Fibroblast of skin of left biceps (primary cell): Measurements from ENCODE around the gene CEACAM19.

Experiments used
- DNase-seq, 2 experiments: peaks; one replicate each; pipeline ENCODE4 v3.0.0-alpha.2; 2013; ENCODE audit warnings: low read depth in 2 of 2

CEACAM19 gene

DNA sequence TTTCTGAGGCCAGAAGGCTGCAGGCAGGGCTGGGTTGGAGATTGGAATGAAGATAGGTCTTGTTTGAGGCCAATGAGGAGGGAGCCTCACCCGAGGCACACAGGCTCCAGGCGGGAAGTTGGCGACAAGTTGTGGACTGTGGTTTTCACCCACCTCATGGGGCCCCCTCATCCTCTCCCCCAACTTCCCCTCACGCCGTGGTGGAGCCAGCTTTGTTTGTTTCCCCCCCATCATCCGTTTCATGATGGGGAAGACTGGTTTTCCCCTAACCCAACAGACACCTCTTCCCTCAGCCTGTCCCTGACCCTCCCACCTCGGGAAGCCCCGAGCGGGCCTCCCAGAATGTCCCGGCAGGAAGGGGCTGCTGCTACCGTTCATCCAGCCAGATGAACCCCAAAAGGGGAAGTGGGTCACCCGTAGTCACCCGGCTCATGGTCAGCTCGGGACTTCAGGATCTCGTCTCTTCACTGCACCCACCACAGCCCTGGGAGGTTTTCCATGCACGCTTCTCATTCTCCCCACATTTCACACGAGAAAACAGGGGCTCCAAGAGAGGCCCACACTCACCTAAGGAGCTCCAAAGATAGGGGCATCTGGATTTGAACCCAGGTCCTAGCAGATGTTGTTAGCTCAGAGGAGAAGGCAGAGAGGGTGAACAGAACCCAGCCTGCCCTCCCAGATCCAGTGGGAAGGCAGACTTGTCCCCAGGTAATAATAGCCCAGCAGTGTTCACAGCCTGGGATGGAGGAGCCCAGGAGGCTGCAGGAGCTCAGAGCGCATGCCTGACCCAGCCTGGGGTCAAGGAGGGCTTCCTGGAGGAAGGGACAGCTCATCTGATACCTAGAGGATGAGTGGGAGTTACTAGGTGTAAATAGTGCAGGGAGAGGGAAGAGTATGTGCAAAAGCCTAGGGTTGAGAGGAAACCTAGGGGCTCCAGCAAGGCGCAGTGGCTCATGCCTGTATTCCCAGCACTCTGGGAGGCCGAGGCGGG is 51.1 kb downstream of the CEACAM19 start:
- no peak for DNase-seq

DNA sequence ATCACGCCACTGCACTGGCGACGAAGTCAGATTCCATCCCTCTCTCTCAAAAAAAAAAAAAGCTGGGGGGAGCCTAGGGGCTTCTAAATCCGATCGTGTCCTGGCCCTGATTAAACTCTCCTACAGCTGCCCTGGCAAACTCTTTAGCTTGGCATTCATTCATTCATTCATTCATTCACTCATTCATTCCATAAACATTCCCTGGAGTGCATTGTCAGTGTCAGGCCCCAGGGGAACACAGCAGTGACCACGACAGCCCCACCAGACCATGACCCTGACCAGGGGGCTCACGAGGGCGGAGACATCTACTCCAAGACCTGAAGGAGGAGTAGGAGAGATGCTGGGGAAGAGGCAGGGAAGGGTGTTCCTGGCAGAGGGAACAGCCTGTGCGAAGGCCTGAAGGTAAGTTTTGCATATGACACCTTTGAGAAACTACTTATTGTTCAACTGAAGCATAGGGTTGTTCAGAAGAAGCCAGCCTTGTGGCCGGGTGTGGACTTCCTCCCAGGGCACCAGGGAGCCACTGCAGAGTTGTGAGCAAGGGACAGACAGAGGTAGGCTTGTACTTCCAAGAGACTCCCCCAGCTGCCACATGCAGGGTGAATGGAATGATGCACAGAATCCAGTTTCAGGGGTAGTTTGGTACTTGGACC is 52.1 kb downstream of the CEACAM19 start:
- DNase-seq: no peak

DNA sequence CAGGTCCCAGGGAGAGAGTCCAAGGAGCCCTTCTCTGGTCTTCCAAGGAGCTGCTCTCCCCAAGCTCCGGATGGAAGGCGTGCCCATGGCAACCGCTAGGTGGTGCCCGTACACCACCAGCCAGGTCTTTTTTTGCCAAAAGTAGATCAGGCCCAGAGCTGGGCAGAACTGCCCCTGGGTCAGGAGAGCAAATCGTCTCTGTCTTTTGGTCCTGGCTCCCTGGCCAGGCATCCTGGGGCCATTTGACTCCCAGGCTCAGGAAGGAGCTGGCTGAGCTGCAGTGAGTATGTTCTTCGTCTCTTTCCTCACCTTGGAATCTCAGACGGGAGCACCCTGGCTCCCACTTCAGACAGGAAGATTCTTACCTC is 52.7 kb downstream of the CEACAM19 start:
- DNase-seq: no peak

DNA sequence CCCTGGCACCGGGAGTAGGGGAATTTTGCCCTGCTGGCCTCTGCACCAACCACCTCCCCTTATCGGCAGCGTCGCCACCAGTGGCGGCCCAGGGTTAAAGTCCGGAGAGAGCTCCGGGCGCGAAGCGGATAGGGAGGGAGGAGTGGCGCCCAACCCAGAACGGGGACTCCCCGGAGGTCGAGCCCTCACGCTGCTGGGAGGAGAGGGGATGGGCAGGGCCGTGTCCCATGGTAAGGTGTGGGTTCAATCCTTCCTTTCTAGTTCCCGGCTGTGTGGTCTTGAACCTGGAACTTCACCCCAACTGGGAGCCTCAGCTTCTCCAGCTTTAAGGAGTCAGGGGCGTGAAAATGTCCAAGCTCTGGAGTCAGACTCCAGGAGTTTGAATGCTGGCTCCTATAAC is 54.0 kb downstream of the CEACAM19 start:
- DNase-seq: no peak

DNA sequence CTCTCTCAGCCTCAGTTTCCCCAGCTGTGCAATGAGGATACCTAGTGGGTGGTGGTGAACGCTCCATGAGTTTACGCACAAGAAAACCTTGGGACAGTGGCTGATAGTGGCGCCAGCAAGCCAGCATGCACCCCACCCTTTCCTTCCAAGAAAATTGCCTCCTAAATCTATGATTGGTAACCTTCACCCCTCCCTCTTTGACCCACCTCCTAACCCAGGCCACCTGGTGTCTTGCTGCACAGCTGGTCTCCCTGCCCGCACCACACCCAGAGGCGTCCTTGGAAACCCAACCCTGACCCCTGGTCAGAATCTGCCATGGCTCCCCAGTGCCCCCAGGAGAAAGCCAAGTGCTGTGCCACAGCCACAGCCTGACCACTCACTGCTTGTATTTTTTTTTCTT is 54.4 kb downstream of the CEACAM19 start:
- DNase-seq: no peak

DNA sequence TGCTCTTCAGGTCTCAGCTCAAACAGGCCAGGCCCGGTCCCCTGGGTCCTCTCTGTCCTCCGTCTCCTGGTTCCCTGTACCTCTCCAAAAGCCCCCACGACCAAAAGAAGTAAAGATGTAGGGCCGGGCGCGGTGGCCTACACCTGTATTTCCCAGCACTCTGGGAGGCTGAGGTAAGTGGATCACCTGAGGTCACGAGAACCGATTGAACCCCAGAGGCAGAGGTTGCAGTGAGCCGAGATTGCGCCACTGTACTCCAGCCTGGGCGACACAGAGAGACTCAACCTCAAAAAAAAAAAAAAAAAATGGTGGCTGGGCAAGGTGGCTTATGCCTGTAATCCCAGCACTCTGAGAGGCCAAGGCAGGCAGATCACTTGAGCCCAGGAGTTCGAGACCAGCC is 55.2 kb downstream of the CEACAM19 start:
- no peak for DNase-seq

DNA sequence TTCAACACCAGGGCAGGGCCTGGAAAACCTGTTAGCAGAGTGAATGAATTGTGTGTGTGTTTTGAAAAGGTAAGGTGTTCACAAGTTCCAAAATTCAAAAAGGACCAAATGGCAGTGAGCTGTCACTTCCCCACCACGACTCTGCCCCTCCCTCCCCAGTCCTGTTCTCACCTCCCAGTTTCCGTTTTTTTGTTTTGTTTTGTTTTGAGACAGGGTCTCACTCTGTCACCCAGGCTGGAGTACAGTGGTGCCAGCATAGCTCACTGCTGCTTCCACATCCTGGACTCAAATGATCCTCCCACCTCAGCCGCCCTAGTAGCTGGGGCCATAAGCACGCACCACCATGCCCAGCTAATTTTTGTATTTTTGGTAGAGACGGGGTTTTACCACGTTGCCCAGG is 56.9 kb downstream of the CEACAM19 start:
- no peak for DNase-seq

DNA sequence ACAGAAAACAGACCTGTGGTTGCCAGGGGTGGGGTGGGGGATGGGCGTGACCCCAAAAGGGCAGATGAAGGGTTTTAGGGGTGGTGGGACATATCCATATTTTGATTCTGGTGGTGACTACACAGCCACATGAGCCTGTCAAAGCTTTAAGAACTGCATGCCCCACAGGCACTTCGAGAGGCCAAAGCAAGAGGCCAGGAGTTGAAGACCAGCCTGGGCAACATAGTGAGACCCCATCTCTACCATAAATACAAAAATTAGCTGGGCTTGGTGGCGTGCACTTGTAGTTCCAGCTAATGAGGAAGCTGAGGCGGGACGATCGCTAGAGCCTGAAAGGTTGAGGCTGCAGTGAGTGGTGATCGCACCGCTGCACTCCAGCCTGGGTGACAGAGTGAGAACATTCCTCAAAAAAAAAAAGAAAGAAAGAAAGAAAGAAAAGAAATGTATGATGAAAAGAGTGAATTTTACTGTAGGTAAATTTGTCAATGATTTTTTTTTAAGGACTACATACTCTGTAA is 58.3 kb downstream of the CEACAM19 start:
- DNase-seq: no peak

DNA sequence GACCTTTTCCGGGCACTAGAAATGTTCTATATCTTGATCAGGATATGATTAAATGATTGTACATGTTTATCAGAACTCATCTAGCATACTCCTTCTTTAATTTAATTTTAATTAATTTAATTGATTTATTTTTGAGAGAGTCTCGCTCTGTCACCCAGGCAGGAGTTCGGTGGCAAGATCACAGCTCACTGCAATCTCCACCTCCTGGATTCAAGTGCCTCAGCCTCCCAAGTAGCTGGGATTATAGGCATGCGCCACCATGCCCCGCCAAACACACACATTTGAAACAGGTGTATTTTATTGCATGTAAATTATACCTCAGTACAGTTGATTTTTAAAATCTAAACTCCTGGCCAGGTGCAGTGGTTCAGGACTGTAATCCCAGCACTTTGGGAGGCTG is 59.8 kb downstream of the CEACAM19 start:
- DNase-seq: no peak

DNA sequence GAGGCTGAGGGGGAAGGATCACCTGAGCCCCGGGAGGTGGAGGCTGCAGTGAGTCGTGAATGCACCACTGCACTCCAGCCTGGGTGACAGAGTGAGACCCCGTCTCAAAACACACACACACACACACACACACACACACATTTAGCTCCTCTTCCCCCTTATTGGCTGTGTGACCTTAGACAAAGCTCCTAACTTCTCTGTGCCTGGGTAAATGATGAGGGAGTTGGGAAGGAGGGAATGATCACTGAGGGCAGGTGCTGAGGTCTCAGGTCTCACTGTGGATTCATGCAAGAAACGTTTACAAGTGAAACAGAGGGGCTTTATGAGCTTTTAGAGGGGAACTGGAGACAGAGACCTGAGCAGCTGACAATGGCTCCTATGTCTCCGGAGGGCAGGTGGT is 60.3 kb downstream of the CEACAM19 start:
- no peak for DNase-seq

DNA sequence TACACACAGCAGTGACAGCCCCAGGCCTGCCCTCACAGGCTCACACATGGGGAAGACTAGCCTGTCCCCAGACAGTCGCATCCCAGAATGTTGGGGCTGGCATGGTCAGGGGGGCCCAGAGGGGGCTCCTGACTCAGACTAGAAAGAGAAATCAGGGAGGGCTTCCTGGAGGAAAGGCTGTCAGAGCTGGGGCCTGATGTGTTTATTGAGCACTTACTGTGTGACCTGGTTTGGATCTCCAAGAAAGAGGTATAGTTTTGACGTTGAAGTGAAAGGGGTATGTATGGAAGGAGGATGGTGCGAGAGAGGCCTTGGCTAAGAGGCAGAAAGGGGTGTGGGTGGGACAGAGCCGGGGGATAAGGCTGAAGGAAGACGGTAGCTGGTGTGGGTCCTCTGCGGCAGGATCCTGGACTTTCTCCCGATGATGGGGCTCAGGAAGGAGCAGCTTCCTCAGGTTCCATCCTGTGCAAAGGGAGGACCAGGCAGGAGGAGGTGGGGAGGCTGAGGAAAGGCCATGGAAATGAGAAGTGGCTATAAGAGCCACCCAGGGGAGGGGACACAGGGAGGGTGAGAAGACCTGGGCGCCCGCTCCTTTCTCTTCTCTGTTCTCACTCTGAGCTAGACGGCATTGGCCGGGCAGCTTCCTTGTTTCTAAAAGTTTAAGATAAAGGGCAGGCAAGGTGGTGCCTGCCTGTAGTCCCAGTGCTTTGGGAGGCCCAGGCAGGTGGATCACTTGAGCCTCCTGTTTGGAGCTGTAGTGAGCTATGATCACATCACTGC is 61.1 kb downstream of the CEACAM19 start:
- no peak for DNase-seq
